GM12891 (cell line): Measurements from ENCODE around the gene CISH.
A peak's percentile ranks its signal among the peaks of the same experiment; 100 is the strongest.

Experiments
- DNase-seq: peaks from one replicate; pipeline ENCODE4 v3.0.0; 2011; ENCODE audit warnings: low spot score; ENCODE audit not compliant: insufficient read length
- FAIRE-seq: peaks from 2 replicates; lab custom pipeline; 2011; peaks lifted over from hg19 to GRCh38; lab: Jason Lieb, UNC
- PAX5 ChIP-seq: IDR thresholded peaks from 2 replicates; pipeline ENCODE4 v1.6.1; 2011; ENCODE audit warnings: low read length, moderate library complexity, mild to moderate bottlenecking; ENCODE audit not compliant: insufficient read depth, severe bottlenecking
- POLR2A ChIP-seq: IDR thresholded peaks from 2 replicates; pipeline ENCODE4 v1.6.1; 2011; ENCODE audit warnings: low read depth, low read length, control low read depth
- POLR2AphosphoS5 ChIP-seq: IDR thresholded peaks from 2 replicates; pipeline ENCODE4 v1.6.1; 2011; ENCODE audit warnings: low read depth, low read length, control low read depth
- POU2F2 ChIP-seq: IDR thresholded peaks from 2 replicates; pipeline ENCODE4 v1.6.1; 2011; ENCODE audit warnings: low read depth, mild to moderate bottlenecking, control low read depth, low read length, moderate library complexity
- SPI1 ChIP-seq: IDR thresholded peaks from 2 replicates; pipeline ENCODE4 v1.6.1; 2011; ENCODE audit warnings: low read depth, low read length, control low read depth
- TAF1 ChIP-seq: IDR thresholded peaks from 2 replicates; pipeline ENCODE4 v1.6.1; 2011; ENCODE audit warnings: low read depth, low read length, control low read depth

Gene CISH

GRCh38 chr3:50617096-50617791 is 5.7 kb upstream of the CISH start, which contains the start of gene MAPKAPK3:
Gene MAPKAPK3, plus strand, starts transcription at chr3:50617151. Its CDS starts 415 bp downstream, at chr3:50617566.
- DNase-seq = no peak

GRCh38 chr3:50616770-50617095 is 5.2 kb upstream of the CISH start:
- TF ChIP-seq POLR2A (no peak), SPI1 (no peak), PAX5 (no peak), POU2F2 (no peak), POLR2AphosphoS5 (no peak), TAF1 (no peak)
- FAIRE-seq = peak; percentile 85
- DNase-seq = peak; percentile 88

More at GRCh38 chr3:50617096-50617791, 5.7 kb upstream of the CISH start, which contains the start of gene MAPKAPK3:
- peak; percentile 40 for FAIRE-seq
- TF ChIP-seq SPI1 = no peak
- TF ChIP-seq POLR2AphosphoS5 = no peak
- TF ChIP-seq POU2F2 = no peak
- TF ChIP-seq TAF1 = no peak
- TF ChIP-seq PAX5 = no peak
- TF ChIP-seq POLR2A = no peak

- FAIRE-seq (peak; percentile 83), DNase-seq (peak; percentile 74)
- TF ChIP-seq POU2F2 (peak; percentile 56; the same call in 1 of the 2 replicates), SPI1 (no peak)
Measured at GRCh38 chr3:50616003-50616769, 4.6 kb upstream of the CISH start.

GRCh38 chr3:50615190-50615589 is 3.6 kb upstream of the CISH start:
- TF ChIP-seq POLR2AphosphoS5 (no peak), TAF1 (no peak), SPI1 (no peak)
- FAIRE-seq (peak; percentile 43), DNase-seq (no peak)

- FAIRE-seq (peak; percentile 16), DNase-seq (no peak)
- no peak for TF ChIP-seq POU2F2
- TF ChIP-seq POLR2A = no peak
- TF ChIP-seq POLR2AphosphoS5 = no peak
- no peak for TF ChIP-seq SPI1
- TF ChIP-seq TAF1 = no peak
- no peak for TF ChIP-seq PAX5
Measured at GRCh38 chr3:50612970-50613846, 1.6 kb upstream of the CISH start.

- TF ChIP-seq POU2F2 (no peak), TAF1 (no peak), POLR2AphosphoS5 (no peak), POLR2A (no peak), PAX5 (no peak), SPI1 (no peak)
- no peak for DNase-seq
- FAIRE-seq = peak; percentile 35
Measured at GRCh38 chr3:50612234-50612882, 784 bp upstream of the CISH start.

GRCh38 chr3:50610992-50611463 is 546 bp downstream of the CISH start:
- no peak for TF ChIP-seq POU2F2
- no peak for TF ChIP-seq PAX5
- no peak for TF ChIP-seq TAF1
- TF ChIP-seq POLR2AphosphoS5 = no peak
- TF ChIP-seq SPI1 = no peak
- TF ChIP-seq POLR2A = no peak
- DNase-seq (no peak), FAIRE-seq (no peak)

- TF ChIP-seq POU2F2 = no peak
- no peak for TF ChIP-seq SPI1
- TF ChIP-seq TAF1 = no peak
- no peak for TF ChIP-seq POLR2AphosphoS5
- TF ChIP-seq POLR2A = no peak
- no peak for TF ChIP-seq PAX5
- DNase-seq = no peak
- no peak for FAIRE-seq
Measured at GRCh38 chr3:50610181-50610971, 1.2 kb downstream of the CISH start.
